Kidney tubule cell (primary cell): ENCODE results near the gene NYNRIN.

Experiments used
- DNase-seq: peaks from one replicate; pipeline ENCODE4 v3.0.0-alpha.2; 2018; ENCODE audit warnings: low spot score

The NYNRIN gene

GRCh38 chr14:24456980-24457379 is 58.2 kb downstream of the NYNRIN start:
- DNase-seq: peak; percentile 11

- no peak for DNase-seq
These were observed 59.9 kb downstream of the NYNRIN start for GRCh38 chr14:24458736-24459135.

GRCh38 chr14:24459331-24459730 is 60.5 kb downstream of the NYNRIN start:
- DNase-seq: no peak

- no peak for DNase-seq
These were observed 62.5 kb downstream of the NYNRIN start for GRCh38 chr14:24461336-24461735.

GRCh38 chr14:24463017-24463883 is 64.4 kb downstream of the NYNRIN start:
- no peak for DNase-seq

- DNase-seq: no peak
These were observed 65.3 kb downstream of the NYNRIN start for GRCh38 chr14:24463884-24464785.

GRCh38 chr14:24465368-24465767 is 66.6 kb downstream of the NYNRIN start:
- no peak for DNase-seq

GRCh38 chr14:24465805-24466204 is 67.0 kb downstream of the NYNRIN start:
- DNase-seq: no peak
